Prostate gland (tissue), 2 donors: ENCODE results near the gene PEAR1. TPM values are rescaled to one million over a fixed set of nuclear protein-coding genes. Genes with fewer than 3 reads are reported as not detected.

ENCODE experiments used
- DNase-seq: peaks from one replicate; pipeline ENCODE4 v3.0.0-alpha.2; 2019; ENCODE audit warnings: low spot score
- H3K27ac ChIP-seq, 2 donors: fragments of 200-600 bp; sonication (generic); 2 replicates each; pipeline ENCODE4 v1.5.1; 2017 to 2019
- H3K27me3 ChIP-seq: fragments of 200-600 bp; sonication (generic); replicated peaks from 2 replicates; pipeline ENCODE4 v1.5.1; 2019; ENCODE audit not compliant: insufficient read depth
- H3K36me3 ChIP-seq, 2 donors: fragments of 200-600 bp; sonication (generic); 1 replicate in 1 of 2; 2 replicates in 1 of 2; pipeline versions ENCODE4 v1.5.1 to v1.8.1; 2017 to 2019
- H3K4me1 ChIP-seq: fragments of 200-600 bp; sonication (generic); replicated peaks from 2 replicates; pipeline ENCODE4 v1.5.1; 2019
- H3K4me3 ChIP-seq, 2 donors: fragments of 200-600 bp; sonication (generic); 2 replicates each; pipeline ENCODE4 v1.5.1; 2017 to 2019
- H3K9me3 ChIP-seq: fragments of 200-600 bp; sonication (generic); 2 replicates; pipeline ENCODE4 v1.5.1; 2017
- CTCF ChIP-seq, 4 experiments: fragments of 200-600 bp in 2 of 4; fragments of 450-650 bp in 2 of 4; sonication (generic) in 2 of 4; IDR thresholded peaks; 1 replicate in 3 of 4; 2 replicates in 1 of 4; pipeline ENCODE4 v1.5.1; 2016 to 2019; ENCODE audit warnings: antibody characterized with exemption in 4 of 4, mild to moderate bottlenecking in 2 of 4, moderate library complexity in 2 of 4
- POLR2A ChIP-seq: fragments of 450-650 bp; IDR thresholded peaks from one replicate; pipeline ENCODE4 v1.6.1; 2016; ENCODE audit warnings: antibody characterized with exemption, mild to moderate bottlenecking
- POLR2AphosphoS5 ChIP-seq: sonication (generic); formaldehyde crosslinking; IDR thresholded peaks from one replicate; pipeline ENCODE4 v1.6.1; 2017; ENCODE audit warnings: antibody characterized with exemption
- WGBS: methylation state at CpG from one replicate; pipeline ENCODE4 v1.1.5; 2018; 5-methylcytosine and 5-hydroxymethylcytosine counted together
- intact Hi-C: fragments of 100-400 bp; cut with DNase I; formaldehyde crosslinking; loops from one replicate; pipeline ENCODE4 v1.14.2; 2022
- total RNA-seq, 2 donors: library from RNA; depleted of rRNA; stranded (reverse); fragments of >200 nt; gene quantifications; one replicate each; pipeline ENCODE4 v1.1.0, GENCODE V29; 2016

PEAR1 gene
- total RNA-seq, 2 donors from 2014 or later: 3.6 to 20.0 TPM

GRCh38 chr1:156874572-156875340 lies 18.8 kb upstream of the PEAR1 start:
- WGBS: 84% methylated on average over 16 of the region's 16 CpGs
- TF ChIP-seq CTCF (IDR thresholded peaks at IDR 0.05) (no peak), POLR2A (no peak), POLR2AphosphoS5 (no peak)

GRCh38 chr1:156875341-156875615 lies 18.2 kb upstream of the PEAR1 start:
- no peak for DNase-seq
- Histone ChIP-seq H3K27me3 (peaks cover 2% of the 10 kb centered on the region), H3K4me3 (no peak overlapping the region), H3K36me3 (no peaks in the 10 kb centered on the region), H3K4me1 (no peaks in the 10 kb centered on the region), H3K9me3 (no peaks in the 10 kb centered on the region), H3K27ac (no peak overlapping the region)
- 63% methylated on average over 5 of the region's 5 CpGs for WGBS
- intact Hi-C loops: no loop called here
- TF ChIP-seq POLR2A (no peak), CTCF (IDR thresholded peaks at IDR 0.05) (no peak), POLR2AphosphoS5 (no peak)

More at GRCh38 chr1:156874572-156875340, 18.8 kb upstream of the PEAR1 start:
- intact Hi-C loops: no loop called here
- Histone ChIP-seq H3K4me3 (no peak overlapping the region), H3K4me1 (no peaks in the 10 kb centered on the region), H3K27ac (no peak overlapping the region), H3K27me3 (peaks cover 2% of the 10 kb centered on the region), H3K36me3 (no peaks in the 10 kb centered on the region), H3K9me3 (no peaks in the 10 kb centered on the region)
- no peak for DNase-seq

- no peak overlapping the region for H3K27ac ChIP-seq
- H3K36me3 ChIP-seq: no peaks in the 10 kb centered on the region
- no peak overlapping the region for H3K4me3 ChIP-seq
- no peaks in the 10 kb centered on the region for H3K4me1 ChIP-seq
- TF ChIP-seq POLR2A (no peak), CTCF (IDR thresholded peaks at IDR 0.05) (no peak), POLR2AphosphoS5 (no peak)
- H3K27me3 ChIP-seq: peaks cover 2% of the 10 kb centered on the region
- no peak for DNase-seq
- 43% methylated on average over 21 of the region's 21 CpGs for WGBS
- intact Hi-C loops: no loop called here
- H3K9me3 ChIP-seq: no peaks in the 10 kb centered on the region
Observed at GRCh38 chr1:156876281-156876680, 17.2 kb upstream of the PEAR1 start.

- Histone ChIP-seq H3K27ac (no peak overlapping the region), H3K4me3 (no peak overlapping the region), H3K36me3 (no peaks in the 10 kb centered on the region), H3K27me3 (peaks cover 2% of the 10 kb centered on the region), H3K9me3 (no peaks in the 10 kb centered on the region), H3K4me1 (no peaks in the 10 kb centered on the region)
- intact Hi-C loops: no loop called here
- 81% methylated on average over 5 of the region's 5 CpGs for WGBS
- DNase-seq: no peak
- no peak for TF ChIP-seq CTCF (IDR thresholded peaks at IDR 0.05)
- TF ChIP-seq POLR2AphosphoS5: no peak
- TF ChIP-seq POLR2A: no peak
Observed at GRCh38 chr1:156877433-156878170, 15.9 kb upstream of the PEAR1 start.

GRCh38 chr1:156879876-156880275 lies 13.6 kb upstream of the PEAR1 start:
- 89% methylated on average over 17 of the region's 21 CpGs for WGBS
- no peak overlapping the region for H3K4me3 ChIP-seq
- no peak for TF ChIP-seq POLR2AphosphoS5
- TF ChIP-seq CTCF (IDR thresholded peaks at IDR 0.05): no peak
- TF ChIP-seq POLR2A: no peak
- H3K36me3 ChIP-seq: no peaks in the 10 kb centered on the region
- no peak for DNase-seq
- H3K4me1 ChIP-seq: no peaks in the 10 kb centered on the region
- H3K27ac ChIP-seq: no peak overlapping the region
- peaks cover 2% of the 10 kb centered on the region for H3K27me3 ChIP-seq
- no peaks in the 10 kb centered on the region for H3K9me3 ChIP-seq
- intact Hi-C loops: no loop called here
